Uterus (tissue), 2 donors: ENCODE measurements around the gene MOSPD2.

Experiments used
- CTCF ChIP-seq, 4 experiments: fragments of 200-600 bp in 2 of 4; fragments of 450-650 bp in 2 of 4; sonication (generic) in 2 of 4; IDR thresholded peaks; one replicate each; pipeline ENCODE4 v1.5.1; 2016 to 2019; ENCODE audit warnings: antibody characterized with exemption in 4 of 4, mild to moderate bottlenecking in 2 of 4, moderate library complexity in 1 of 4
- POLR2A ChIP-seq, 2 donors: fragments of 450-650 bp; IDR thresholded peaks; one replicate each; pipeline ENCODE4 v1.6.1; 2016; ENCODE audit warnings: antibody characterized with exemption in 2 of 2, mild to moderate bottlenecking in 1 of 2, moderate library complexity in 1 of 2

- peak in 1 of 2 donors; percentile 29 for TF ChIP-seq POLR2A (IDR thresholded peaks at IDR 0.05)
- TF ChIP-seq CTCF (IDR thresholded peaks at IDR 0.05), result no peak
Observed at GRCh38 chrX:14872851-14873675, at the start of gene MOSPD2, which contains the start of gene FANCB.
